ENCODE data around the gene ALKBH5. TPM values are rescaled to one million over a fixed set of nuclear protein-coding genes. Genes with fewer than 3 reads are reported as not detected.

ALKBH5 gene
- total RNA-seq, 1 experiment from 2014 or later, result 69.5 TPM

DNA sequence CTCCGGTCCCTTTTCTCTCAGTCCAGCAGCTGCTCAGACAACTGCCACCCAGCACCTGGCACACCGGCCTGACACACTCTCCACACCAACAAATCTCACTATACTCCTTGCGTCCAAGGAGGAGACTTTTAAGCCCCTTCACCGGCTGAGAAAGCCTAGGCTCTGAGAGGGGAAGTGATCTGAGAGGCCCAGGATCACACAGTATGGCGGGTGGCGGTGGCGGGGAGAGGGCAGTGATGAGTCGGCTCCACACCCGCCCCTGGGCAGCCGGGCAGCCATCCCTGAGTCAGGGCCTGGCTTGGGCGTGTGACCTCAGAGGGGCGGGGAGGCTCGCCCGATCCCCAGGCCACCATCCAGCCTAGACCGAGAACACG lies 74.3 kb downstream of the ALKBH5 start:
- BruUV-seq (replicated peaks), result no TSS peak
- peak; percentile 78 for DNase-seq (ENCODE audit: unreplicated experiment)
- Mint-ChIP-seq H3K27me3 (ENCODE audit: insufficient read depth, unreplicated experiment) (no peaks in the 10 kb centered on the region), H3K9me3 (ENCODE audit: unreplicated experiment) (no peaks in the 10 kb centered on the region), H3K4me1 (ENCODE audit: insufficient read depth, unreplicated experiment) (peaks cover 11% of the 10 kb centered on the region), H3K4me3 (ENCODE audit: unreplicated experiment) (peak overlapping the region; percentile 91), H3K36me3 (ENCODE audit: insufficient read depth, unreplicated experiment) (peaks cover 48% of the 10 kb centered on the region), H3K27ac (ENCODE audit: low read depth, unreplicated experiment) (peak overlapping the region; percentile 73)
- ChIA-PET CTCF (interaction anchor here (1.0 to 1.7 kb wide), 2 partner anchors 8 to 39 kb away, joined by 3 to 5 read pairs; no protein-coding TSS in a partner anchor), POLR2A (interaction anchor here (0.9 to 3.0 kb wide), 6 partner anchors 10 to 74 kb away, joined by 3 to 13 read pairs (median 4); partner anchors contain the start of genes ALKBH5, SMCR8 and TOP3A)
- no peak for TF ChIP-seq CTCF (IDR thresholded peaks at IDR 0.05; ENCODE audit: unreplicated experiment)
- intact Hi-C loops (cut with micrococcal nuclease), result no loop called here

- peak; percentile 59 for DNase-seq (ENCODE audit: unreplicated experiment)
- POLR2A ChIA-PET, result interaction anchor here (0.9 to 1.8 kb wide), 8 partner anchors 23 to 220 kb away, joined by 3 to 9 read pairs (median 4); partner anchors contain the start of genes ALKBH5, ATPAF2, GID4 and SMCR8
- Mint-ChIP-seq H3K9me3 (ENCODE audit: unreplicated experiment) (no peaks in the 10 kb centered on the region), H3K4me1 (ENCODE audit: insufficient read depth, unreplicated experiment) (peaks cover 11% of the 10 kb centered on the region), H3K36me3 (ENCODE audit: insufficient read depth, unreplicated experiment) (peaks cover 46% of the 10 kb centered on the region), H3K27ac (ENCODE audit: low read depth, unreplicated experiment) (peak within 1 kb of the TSS; percentile 73), H3K27me3 (ENCODE audit: insufficient read depth, unreplicated experiment) (no peaks in the 10 kb centered on the region), H3K4me3 (ENCODE audit: unreplicated experiment) (peak within 1 kb of the TSS; percentile 91)
- no TSS peak for BruUV-seq (replicated peaks)
- no peak for TF ChIP-seq CTCF (IDR thresholded peaks at IDR 0.05; ENCODE audit: unreplicated experiment)
- intact Hi-C loops (cut with micrococcal nuclease), result no loop called here
- CTCF ChIA-PET, result no interaction called here
Observed at GRCh38 chr17:18258356-18259038, 74.9 kb downstream of the ALKBH5 start, which contains the start of gene FLII. FLII (minus strand) TSS chr17:18258738; CDS start chr17:18258690, 48 bp downstream.

Other genes starting within 250 kb of the ALKBH5 start
- gene TOM1L2, start 211.4 kb upstream of the ALKBH5 start, total RNA-seq (2022), result 34.2 and 44.3 TPM in 2 replicates
- gene DRC3, start 211.0 kb upstream of the ALKBH5 start, total RNA-seq (2022), result 2.3 and 3.1 TPM in 2 replicates
- gene ATPAF2, start 144.7 kb upstream of the ALKBH5 start, total RNA-seq (2022), result 12.4 and 18.6 TPM in 2 replicates
- 9.8 and 11.0 TPM in 2 replicates for gene GID4, start 144.4 kb upstream of the ALKBH5 start, total RNA-seq (2022)
- gene DRG2, start 95.9 kb upstream of the ALKBH5 start, total RNA-seq (2022), result 33.8 and 39.5 TPM in 2 replicates
- gene MYO15A, start 75.1 kb upstream of the ALKBH5 start, total RNA-seq (2022), result 0.20 and 1.1 TPM in 2 replicates
- 16.4 and 17.4 TPM in 2 replicates for gene LLGL1, start 41.8 kb downstream of the ALKBH5 start, total RNA-seq (2022)
- 564 and 601 TPM in 2 replicates for gene FLII, start 74.9 kb downstream of the ALKBH5 start, total RNA-seq (2022)
- 12.1 and 14.1 TPM in 2 replicates for gene MIEF2, start 76.8 kb downstream of the ALKBH5 start, total RNA-seq (2022)
- gene TOP3A, start 131.2 kb downstream of the ALKBH5 start, total RNA-seq (2022), result 32.5 and 35.3 TPM in 2 replicates
- 10.9 and 16.8 TPM in 2 replicates for gene SMCR8, start 131.5 kb downstream of the ALKBH5 start, total RNA-seq (2022)
- gene SHMT1, start 179.7 kb downstream of the ALKBH5 start, total RNA-seq (2022), result 17.0 and 23.0 TPM in 2 replicates
- gene EVPLL, start 193.9 kb downstream of the ALKBH5 start, total RNA-seq (2022), result 0.70 and 0.88 TPM in 2 replicates